Measurements from ENCODE around the gene TPD52L2.

DNA sequence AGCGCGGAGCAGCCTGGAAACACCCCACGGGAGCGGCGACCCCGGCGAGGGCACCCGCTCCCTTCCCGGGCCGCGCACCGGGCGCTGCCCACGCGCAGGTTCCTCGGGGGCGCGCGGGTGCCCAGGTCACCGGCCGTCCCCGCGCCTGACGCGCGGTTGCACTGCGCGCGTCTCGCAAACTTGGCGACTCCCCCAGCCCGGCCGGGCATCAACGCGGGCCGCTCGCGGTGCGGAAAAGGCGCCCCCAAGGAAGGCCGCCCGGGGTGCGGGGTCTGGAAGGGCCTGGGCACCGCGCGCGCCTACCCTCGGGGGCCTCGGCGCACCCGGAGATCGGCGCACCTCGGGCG, 33.5 kb upstream of the TPD52L2 start:
- TF ChIP-seq GABPA (IDR thresholded peaks at IDR 0.05; ENCODE audit: low read depth), result no peak
- TF ChIP-seq, protein P1, sequence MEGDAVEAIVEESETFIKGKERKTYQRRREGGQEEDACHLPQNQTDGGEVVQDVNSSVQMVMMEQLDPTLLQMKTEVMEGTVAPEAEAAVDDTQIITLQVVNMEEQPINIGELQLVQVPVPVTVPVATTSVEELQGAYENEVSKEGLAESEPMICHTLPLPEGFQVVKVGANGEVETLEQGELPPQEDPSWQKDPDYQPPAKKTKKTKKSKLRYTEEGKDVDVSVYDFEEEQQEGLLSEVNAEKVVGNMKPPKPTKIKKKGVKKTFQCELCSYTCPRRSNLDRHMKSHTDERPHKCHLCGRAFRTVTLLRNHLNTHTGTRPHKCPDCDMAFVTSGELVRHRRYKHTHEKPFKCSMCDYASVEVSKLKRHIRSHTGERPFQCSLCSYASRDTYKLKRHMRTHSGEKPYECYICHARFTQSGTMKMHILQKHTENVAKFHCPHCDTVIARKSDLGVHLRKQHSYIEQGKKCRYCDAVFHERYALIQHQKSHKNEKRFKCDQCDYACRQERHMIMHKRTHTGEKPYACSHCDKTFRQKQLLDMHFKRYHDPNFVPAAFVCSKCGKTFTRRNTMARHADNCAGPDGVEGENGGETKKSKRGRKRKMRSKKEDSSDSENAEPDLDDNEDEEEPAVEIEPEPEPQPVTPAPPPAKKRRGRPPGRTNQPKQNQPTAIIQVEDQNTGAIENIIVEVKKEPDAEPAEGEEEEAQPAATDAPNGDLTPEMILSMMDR (IDR thresholded peaks at IDR 0.05; ENCODE audit: insufficient read depth, low read length), result no peak

All from HL-60 (cell line).